Stimulated activated CD4-positive, alpha-beta T cell treated with anti-CD3 and anti-CD28 coated beads, Interleukin-2, amount 100 ng/mL, for 4 hours (primary cell): Measurements from ENCODE around the gene UBE2O.

ENCODE experiments used
- DNase-seq: peaks from one replicate; pipeline ENCODE4 v3.0.0-alpha.2; 2020; ENCODE audit warnings: low read depth

UBE2O gene

GRCh38 chr17:76439314-76439928 is 13.5 kb downstream of the UBE2O start:
- no peak for DNase-seq

DNA sequence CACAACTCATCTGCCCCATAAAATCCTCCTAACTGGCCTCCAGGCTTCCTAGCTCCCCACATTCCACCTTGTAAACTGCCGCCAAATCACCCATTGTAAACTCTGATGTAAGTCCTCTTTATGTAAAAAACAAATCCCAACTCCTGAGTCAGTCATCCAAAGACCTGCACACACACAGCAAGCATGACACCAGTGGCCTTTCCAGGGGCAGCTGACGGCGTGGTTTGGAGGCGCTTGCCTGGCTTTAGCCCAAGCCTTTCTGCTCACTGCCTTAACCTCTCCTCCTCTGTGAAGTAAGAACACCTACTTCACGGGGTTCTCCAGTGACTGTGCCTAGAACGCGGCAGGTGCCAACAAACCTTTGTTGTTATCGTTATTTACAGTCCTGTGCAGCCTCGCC is 14.0 kb downstream of the UBE2O start:
- DNase-seq = no peak

GRCh38 chr17:76437467-76438402 is 15.2 kb downstream of the UBE2O start:
- no peak for DNase-seq

DNA sequence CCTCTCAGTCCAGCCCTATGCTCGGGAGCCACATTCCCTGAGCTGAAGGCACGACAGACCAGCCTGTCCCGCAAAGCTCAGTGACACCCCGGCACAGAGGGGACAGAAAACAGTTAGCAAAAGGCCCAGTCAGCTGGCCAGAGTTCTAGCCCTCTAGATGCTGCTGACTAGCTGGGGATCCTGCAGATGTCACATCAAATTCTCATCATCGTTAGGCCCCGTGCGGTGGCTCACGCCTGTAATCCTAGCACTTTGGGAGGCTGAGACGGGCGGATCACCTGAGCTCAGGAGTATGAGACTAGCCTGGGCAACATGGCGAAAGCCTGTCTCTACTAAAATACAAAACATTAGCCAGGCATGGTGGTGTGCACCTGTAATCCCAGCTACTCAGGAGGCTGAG is 17.2 kb downstream of the UBE2O start:
- DNase-seq = no peak

DNA sequence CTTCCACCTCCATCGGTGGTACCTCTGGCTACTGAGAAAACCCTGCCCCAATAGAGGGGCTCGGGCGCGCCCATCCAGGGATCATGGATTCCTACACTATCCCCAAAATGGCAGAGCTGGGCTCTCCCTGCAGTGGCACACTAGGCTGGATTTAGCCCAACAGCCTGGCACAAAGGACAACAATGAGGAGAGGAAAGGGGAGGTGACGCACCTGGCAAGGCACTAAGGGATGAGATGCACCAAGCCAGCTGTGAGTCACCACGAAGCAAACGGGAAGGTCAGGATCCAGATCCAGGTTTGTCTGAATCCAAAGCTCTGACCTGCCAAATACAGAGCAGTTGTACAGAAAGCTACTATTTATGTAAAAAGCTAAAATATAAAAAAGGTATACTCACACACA is 18.1 kb downstream of the UBE2O start:
- DNase-seq = no peak

DNA sequence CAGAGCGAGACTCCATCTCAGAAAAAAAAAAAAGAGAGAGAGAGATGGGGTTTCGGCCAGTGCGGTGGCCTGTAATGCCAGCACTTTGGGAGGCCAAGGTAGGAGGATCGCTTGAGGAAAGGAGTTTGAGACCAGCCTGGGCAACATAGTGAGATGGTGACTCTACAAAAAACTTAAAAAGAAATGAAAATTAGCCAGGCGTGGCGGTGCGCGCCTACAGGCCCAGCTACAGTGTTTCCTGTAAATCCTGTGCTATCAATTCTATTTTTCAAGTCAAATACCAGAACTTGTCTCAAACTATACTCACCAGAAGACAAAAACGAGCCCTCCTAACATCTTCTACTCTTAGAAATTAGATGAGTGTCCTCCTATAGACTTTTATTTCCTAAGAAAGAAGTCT is 19.3 kb downstream of the UBE2O start:
- DNase-seq = no peak

DNA sequence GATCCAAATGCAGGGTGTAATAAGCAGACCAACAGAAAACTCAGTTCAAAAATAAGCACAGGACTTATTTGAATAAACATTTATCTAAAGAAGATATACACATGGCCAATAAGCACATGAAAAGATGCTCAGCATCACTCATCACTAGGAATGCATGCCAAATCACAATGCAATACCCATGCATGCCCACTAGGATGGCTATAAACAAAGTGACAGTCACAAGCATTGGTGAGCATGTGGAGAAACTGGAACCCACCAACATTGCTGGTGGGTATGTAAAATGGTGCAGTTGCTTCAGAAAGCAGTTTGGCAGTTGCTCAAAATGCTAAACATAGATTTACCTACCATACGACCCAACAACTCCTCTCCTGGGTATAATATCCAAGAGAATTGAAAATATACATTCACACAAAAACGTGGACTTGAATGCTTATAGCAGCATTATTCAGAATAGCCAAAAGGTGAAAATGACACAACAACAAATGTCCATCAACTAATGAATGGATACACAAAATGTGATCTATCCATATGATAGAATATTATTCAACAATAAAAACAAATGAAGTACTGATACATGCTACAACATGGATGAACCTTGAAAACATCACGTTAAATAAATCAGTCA is 20.1 kb downstream of the UBE2O start:
- no peak for DNase-seq

GRCh38 chr17:76432004-76432403 is 20.9 kb downstream of the UBE2O start:
- DNase-seq = no peak

GRCh38 chr17:76431509-76431908 is 21.4 kb downstream of the UBE2O start:
- no peak for DNase-seq

GRCh38 chr17:76428511-76428910 is 24.4 kb downstream of the UBE2O start:
- no peak for DNase-seq

GRCh38 chr17:76427501-76428231 is 25.3 kb downstream of the UBE2O start:
- no peak for DNase-seq

DNA sequence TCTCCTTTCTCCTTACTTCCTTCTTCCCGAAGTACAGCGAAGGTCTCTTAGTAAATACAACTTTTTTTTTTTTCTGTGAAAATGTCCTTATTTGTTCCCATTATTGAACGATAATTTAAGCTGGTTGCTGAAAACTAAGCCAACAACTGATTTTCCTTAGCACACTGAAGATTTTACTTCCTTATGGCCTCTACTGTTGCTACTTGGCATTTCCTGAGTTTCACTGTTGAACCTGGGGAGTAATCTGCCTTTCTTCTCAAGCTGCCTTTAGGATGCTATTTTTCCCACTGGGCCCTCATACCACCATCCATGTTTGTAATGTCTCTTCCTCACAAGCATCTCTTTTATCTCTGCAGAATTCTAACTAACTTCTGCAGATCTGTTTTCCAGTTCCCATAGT is 26.1 kb downstream of the UBE2O start:
- DNase-seq = no peak

GRCh38 chr17:76422860-76423259 is 30.1 kb downstream of the UBE2O start:
- no peak for DNase-seq

GRCh38 chr17:76422406-76422805 is 30.5 kb downstream of the UBE2O start:
- DNase-seq = no peak

- DNase-seq = no peak
Observed at GRCh38 chr17:76421044-76421407, 31.9 kb downstream of the UBE2O start.

- DNase-seq = no peak
Observed at GRCh38 chr17:76420356-76421043, 32.5 kb downstream of the UBE2O start.

DNA sequence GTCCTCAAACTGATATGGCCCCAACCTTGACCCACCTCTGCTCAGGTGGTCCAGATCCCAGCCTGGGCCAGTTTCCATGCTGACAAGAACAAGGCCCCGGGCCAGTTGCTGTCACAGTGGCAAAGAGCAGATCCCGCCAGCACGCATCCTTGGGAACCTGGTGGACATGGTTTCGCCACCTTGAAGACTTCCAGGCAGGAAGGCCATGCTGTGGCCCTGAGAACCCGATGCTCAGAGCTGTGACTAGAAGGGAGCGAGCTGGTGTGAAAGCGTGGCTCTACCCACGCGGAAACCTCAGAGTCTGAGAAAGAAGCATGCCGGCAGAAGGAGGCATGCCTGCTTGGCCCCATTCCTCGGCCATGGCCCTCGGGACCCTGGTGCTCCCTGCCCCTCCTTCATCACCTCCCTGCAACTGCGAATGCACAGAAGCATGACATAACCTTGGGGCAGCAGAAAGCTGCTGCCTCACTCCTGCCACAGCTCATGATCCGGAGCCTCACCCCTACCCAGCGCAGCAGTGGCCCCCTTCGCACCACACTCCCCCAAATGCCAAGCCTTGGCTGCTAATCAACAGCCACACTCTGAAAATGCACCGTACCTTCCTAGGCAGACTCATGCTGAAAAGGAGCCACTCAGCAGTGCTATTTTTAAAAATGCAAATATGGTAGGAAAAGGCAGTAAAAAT is 33.2 kb downstream of the UBE2O start:
- no peak for DNase-seq

DNA sequence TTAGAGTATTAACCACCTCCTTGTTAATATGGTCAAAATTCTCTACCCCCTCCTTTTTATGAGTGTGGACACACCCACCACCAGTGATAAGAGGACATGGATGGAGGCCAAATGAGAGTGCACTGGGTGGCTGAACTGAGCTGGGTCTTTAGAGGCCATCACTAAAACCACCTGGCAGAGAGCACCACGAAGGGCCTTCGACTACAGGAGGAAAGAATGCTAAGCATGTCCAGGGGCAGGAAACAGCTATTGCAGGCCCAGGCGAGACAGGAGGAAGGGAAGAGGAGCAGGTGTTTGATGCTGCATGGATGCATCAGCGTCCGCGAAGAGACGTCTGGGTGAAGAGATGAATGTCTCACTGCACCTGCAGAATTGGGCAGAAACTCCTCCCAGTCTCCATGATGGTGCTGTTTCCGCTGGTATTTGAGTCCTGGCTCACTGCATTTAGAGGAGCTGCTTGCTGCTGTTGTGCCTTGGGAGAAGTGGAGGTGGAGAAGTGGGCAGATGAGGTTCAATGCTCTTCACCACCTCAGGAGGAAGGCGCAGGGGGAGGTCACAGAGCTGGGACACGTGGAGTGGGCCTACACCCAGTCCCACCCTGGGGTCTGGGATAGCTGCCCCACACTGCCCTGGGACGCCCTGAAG is 35.3 kb downstream of the UBE2O start:
- DNase-seq = no peak

DNA sequence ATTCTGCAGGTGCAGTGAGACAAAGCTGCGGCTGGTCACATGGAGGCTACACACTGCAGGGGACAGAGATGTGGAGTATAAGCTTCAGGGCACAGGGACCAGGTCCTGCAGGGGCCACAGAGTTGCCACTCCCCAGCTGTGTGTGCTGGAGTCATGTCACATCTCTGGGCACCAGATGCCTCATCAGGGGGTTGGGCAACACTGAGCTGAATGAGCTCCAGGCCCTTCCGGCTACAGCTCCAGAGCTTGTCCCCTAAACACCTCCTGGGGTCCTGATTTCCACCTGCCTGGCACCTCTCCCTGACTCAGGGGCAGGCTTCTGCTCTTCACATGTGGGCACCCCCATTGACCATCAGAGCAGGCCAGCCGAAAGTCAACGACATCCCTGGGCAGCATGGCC is 36.1 kb downstream of the UBE2O start:
- DNase-seq = no peak

GRCh38 chr17:76416457-76416856 is 36.5 kb downstream of the UBE2O start:
- no peak for DNase-seq

GRCh38 chr17:76415786-76416185 is 37.2 kb downstream of the UBE2O start:
- no peak for DNase-seq
